Peyer's patch (tissue), 4 donors: Measurements from ENCODE around the gene GPX3.

ENCODE experiments used
- POLR2A ChIP-seq, 2 donors: fragments of 450-650 bp; IDR thresholded peaks; one replicate each; pipeline ENCODE4 v1.5.1; 2017; ENCODE audit warnings: antibody characterized with exemption in 2 of 2, mild to moderate bottlenecking in 2 of 2, moderate library complexity in 2 of 2
- TF ChIP-seq, protein P1 (sequence below), 6 experiments: fragments of 450-650 bp in 4 of 6; fragments of 200-600 bp in 2 of 6; sonication (generic) in 1 of 6; IDR thresholded peaks; one replicate each; pipeline ENCODE4 v1.5.1; 2017 to 2019; ENCODE audit warnings: antibody characterized with exemption in 6 of 6, mild to moderate bottlenecking in 3 of 6, moderate library complexity in 1 of 6

GRCh38 chr5:151075698-151076331 lies 55.4 kb downstream of the GPX3 start:
- TF ChIP-seq, protein P1, sequence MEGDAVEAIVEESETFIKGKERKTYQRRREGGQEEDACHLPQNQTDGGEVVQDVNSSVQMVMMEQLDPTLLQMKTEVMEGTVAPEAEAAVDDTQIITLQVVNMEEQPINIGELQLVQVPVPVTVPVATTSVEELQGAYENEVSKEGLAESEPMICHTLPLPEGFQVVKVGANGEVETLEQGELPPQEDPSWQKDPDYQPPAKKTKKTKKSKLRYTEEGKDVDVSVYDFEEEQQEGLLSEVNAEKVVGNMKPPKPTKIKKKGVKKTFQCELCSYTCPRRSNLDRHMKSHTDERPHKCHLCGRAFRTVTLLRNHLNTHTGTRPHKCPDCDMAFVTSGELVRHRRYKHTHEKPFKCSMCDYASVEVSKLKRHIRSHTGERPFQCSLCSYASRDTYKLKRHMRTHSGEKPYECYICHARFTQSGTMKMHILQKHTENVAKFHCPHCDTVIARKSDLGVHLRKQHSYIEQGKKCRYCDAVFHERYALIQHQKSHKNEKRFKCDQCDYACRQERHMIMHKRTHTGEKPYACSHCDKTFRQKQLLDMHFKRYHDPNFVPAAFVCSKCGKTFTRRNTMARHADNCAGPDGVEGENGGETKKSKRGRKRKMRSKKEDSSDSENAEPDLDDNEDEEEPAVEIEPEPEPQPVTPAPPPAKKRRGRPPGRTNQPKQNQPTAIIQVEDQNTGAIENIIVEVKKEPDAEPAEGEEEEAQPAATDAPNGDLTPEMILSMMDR (IDR thresholded peaks at IDR 0.05) = no peak
- peak; percentile 47 to 91 for TF ChIP-seq POLR2A (IDR thresholded peaks at IDR 0.05)
